Activated naive CD8-positive, alpha-beta T cell treated with anti-CD3 and anti-CD28 coated beads for 36 hours (primary cell): Measurements from ENCODE around the gene DPEP1. TPM values are rescaled to one million over a fixed set of nuclear protein-coding genes. Genes with fewer than 3 reads are reported as not detected.
"Not testable (repeated sequence)": the region's sequence is repeated elsewhere in the genome, so short reads cannot be mapped to it uniquely, and the experiment has no call there.

Experiments
- DNase-seq: peaks from one replicate; pipeline ENCODE4 v3.0.0; 2021
- H3K27ac Mint-ChIP-seq: one replicate; pipeline ENCODE4 v1.8.0; 2022; ENCODE audit warnings: mild to moderate bottlenecking, moderate library complexity, mixed read lengths
- H3K27me3 Mint-ChIP-seq: one replicate; pipeline ENCODE4 v1.8.0; 2022; ENCODE audit warnings: mild to moderate bottlenecking, mixed read lengths
- H3K36me3 Mint-ChIP-seq: one replicate; pipeline ENCODE4 v1.8.0; 2021; ENCODE audit warnings: mild to moderate bottlenecking, mixed read lengths
- H3K4me1 Mint-ChIP-seq: one replicate; pipeline ENCODE4 v1.8.0; 2021; ENCODE audit warnings: mixed read lengths
- H3K4me3 Mint-ChIP-seq: one replicate; pipeline ENCODE4 v1.8.0; 2022; ENCODE audit warnings: mild to moderate bottlenecking, moderate library complexity, mixed read lengths
- H3K9me3 Mint-ChIP-seq: one replicate; pipeline ENCODE4 v1.8.0; 2022; ENCODE audit warnings: mixed read lengths
- total RNA-seq, 2 experiments: library from RNA; stranded (reverse); gene quantifications; one replicate each; pipeline ENCODE4 v1.2.3, GENCODE V29; 2021

Gene DPEP1
- total RNA-seq, 2 experiments from 2014 or later: 0.16 TPM; not detected in 1

DNA sequence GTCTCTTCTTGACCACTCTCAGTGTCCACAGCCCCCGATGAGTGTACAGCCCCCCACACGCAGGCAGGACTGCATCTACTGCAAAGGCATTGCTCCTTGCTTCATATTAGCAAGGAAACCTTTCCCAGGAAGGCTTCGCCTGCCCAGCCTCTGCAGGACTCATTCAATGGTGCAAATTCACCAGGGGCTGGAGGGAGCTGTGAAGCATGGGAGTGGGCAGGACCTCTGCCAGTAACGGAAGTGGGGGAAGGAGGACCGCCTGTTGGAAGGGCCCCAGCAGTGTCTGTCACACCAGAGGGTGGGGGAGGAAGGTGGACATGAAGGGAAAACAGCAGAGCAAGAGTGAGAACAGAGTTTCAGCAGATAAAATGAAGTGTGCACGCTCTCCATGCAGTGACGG is 46.7 kb downstream of the DPEP1 start:
- Mint-ChIP-seq H3K27ac (no peak overlapping the region), H3K36me3 (peaks cover 43% of the 10 kb centered on the region), H3K27me3 (no peaks in the 10 kb centered on the region), H3K4me3 (no peak overlapping the region), H3K9me3 (no peaks in the 10 kb centered on the region), H3K4me1 (peaks cover 20% of the 10 kb centered on the region)
- DNase-seq: no peak

DNA sequence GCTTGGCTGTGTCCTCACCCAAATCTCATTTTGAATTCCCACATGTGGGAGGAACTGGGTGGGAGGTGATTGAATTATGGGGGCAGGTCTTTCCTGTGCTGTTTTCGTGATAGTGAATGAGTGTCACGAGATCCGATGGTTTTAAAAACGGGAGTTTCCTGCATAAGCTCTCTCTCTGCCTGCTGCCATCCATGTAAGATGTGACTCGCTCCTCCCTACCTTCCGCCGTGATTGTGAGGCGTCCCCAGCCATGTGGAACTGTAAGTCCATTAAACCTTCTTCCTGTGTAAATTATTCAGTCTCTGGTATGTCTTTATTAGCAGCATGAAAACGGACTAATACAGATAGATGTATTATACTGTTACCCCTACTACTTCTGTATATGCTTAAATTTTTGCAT is 47.8 kb downstream of the DPEP1 start:
- H3K4me3 Mint-ChIP-seq: no peak overlapping the region
- no peaks in the 10 kb centered on the region for H3K9me3 Mint-ChIP-seq
- peaks cover 45% of the 10 kb centered on the region for H3K36me3 Mint-ChIP-seq
- H3K4me1 Mint-ChIP-seq: peaks cover 16% of the 10 kb centered on the region
- no peaks in the 10 kb centered on the region for H3K27me3 Mint-ChIP-seq
- no peak overlapping the region for H3K27ac Mint-ChIP-seq
- no peak for DNase-seq

DNA sequence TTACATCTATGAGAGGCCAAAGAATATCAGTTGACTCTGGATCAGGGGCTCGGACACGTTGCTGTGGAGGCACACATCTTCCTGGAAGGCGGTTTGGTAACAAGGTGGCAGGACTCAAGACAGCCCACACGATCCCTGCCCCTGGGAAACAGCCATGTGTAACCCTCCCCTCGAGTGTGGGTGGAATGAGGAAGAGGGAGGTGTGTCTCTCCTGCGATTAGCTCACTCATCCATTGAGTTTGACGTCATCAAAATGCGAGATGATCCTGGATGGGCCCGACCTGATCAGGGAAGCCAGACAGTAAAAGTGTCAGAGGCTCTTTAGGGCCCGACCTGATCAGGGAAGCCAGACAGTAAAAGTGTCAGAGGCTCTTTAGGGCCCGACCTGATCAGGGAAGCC is 50.8 kb downstream of the DPEP1 start:
- Mint-ChIP-seq H3K36me3 (peaks cover 45% of the 10 kb centered on the region), H3K4me1 (peaks cover 12% of the 10 kb centered on the region)
- H3K4me3 Mint-ChIP-seq, DNase-seq, H3K27ac Mint-ChIP-seq, H3K9me3 Mint-ChIP-seq, H3K27me3 Mint-ChIP-seq: not testable (repeated sequence)

DNA sequence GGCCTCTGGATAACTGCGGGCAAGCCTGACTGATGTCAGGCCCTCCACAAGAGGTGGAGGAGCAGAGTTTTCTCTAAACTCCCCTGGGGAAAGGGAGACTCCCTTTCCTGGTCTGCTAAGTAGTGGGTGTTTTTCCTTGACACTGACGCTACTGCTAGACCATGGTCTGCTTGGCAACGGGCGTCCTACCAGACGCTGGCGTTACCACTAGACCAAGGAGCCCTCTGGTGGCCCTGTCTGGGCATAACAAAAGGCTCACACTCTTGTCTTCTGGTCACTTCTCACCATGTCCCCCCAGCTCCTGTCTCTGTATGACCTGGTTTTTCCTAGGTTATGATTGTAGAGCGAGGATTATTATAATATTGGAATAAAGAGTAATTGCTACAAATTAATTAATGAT is 53.6 kb downstream of the DPEP1 start:
- Mint-ChIP-seq H3K4me1 (peaks cover 14% of the 10 kb centered on the region), H3K36me3 (peaks cover 25% of the 10 kb centered on the region)
- H3K4me3 Mint-ChIP-seq, H3K9me3 Mint-ChIP-seq, H3K27ac Mint-ChIP-seq, H3K27me3 Mint-ChIP-seq: not testable (repeated sequence)
- peak; percentile 22 for DNase-seq

DNA sequence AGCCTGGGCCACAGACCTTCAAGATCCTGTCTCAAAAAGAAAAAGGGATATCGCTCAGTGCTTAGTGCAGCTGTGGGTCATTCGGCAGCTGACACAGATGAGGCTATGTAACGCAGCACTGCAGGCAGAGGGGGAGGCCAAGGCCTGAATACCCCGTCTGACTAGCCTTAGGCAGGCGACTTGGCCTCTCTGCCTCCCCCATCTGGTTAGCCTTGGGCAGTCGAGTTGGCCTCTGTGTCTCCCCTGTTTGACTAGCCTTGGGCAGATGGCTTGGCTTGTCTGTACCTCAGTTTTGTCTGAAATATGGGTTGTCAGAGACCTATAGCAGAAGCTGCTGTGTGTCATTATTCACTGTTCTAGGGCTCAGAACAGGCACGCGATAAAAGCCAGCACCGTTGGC is 54.2 kb downstream of the DPEP1 start:
- Mint-ChIP-seq H3K9me3 (no peaks in the 10 kb centered on the region), H3K4me1 (peaks cover 14% of the 10 kb centered on the region), H3K4me3 (no peak overlapping the region), H3K27ac (no peak overlapping the region), H3K36me3 (peaks cover 21% of the 10 kb centered on the region), H3K27me3 (no peaks in the 10 kb centered on the region)
- DNase-seq: no peak

DNA sequence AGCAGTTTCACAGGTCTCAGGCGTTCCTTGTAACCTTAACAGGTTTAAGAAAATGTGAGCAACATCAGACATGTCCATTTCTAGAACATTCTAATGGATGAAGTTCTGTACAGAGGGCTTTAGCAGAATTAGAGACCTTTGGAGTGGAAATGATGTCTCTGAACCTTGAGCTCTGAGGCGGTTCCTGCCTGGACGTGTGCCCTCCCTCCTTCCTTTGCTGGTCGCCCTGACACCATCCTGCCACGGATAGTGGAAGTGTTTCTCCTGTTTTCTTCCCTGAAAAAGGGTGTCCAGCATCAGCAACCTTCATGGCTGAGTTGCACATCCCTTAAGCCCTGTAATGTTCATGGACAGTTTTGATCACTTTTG is 55.3 kb downstream of the DPEP1 start:
- H3K27ac Mint-ChIP-seq: no peak overlapping the region
- H3K4me3 Mint-ChIP-seq: no peak overlapping the region
- no peaks in the 10 kb centered on the region for H3K27me3 Mint-ChIP-seq
- no peaks in the 10 kb centered on the region for H3K9me3 Mint-ChIP-seq
- peaks cover 14% of the 10 kb centered on the region for H3K4me1 Mint-ChIP-seq
- no peak for DNase-seq
- H3K36me3 Mint-ChIP-seq: peaks cover 12% of the 10 kb centered on the region

DNA sequence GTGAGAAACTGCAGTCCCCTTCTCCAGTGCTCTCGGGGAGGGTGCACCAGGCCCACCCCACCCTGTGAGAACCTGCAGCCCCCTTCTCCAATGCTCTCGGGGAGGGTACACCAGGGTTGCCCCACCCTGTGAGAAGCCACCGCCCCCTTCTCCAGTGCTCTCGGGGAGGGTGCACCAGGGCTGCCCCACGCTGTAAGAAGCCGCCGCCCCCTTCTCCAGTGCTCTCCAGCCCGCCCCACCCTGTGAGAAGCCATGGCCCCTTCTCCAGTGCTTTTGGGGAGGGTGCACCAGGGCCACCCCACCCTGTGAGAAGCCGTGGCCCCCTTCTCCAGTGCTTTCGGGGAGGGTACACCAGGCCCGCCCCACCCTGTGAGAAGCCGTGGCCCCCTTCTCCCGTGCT is 56.3 kb downstream of the DPEP1 start:
- no peak for DNase-seq
- H3K9me3 Mint-ChIP-seq: no peaks in the 10 kb centered on the region
- no peak overlapping the region for H3K4me3 Mint-ChIP-seq
- H3K4me1 Mint-ChIP-seq: peaks cover 14% of the 10 kb centered on the region
- no peak overlapping the region for H3K27ac Mint-ChIP-seq
- H3K36me3 Mint-ChIP-seq: peaks cover 8% of the 10 kb centered on the region
- H3K27me3 Mint-ChIP-seq: no peaks in the 10 kb centered on the region

DNA sequence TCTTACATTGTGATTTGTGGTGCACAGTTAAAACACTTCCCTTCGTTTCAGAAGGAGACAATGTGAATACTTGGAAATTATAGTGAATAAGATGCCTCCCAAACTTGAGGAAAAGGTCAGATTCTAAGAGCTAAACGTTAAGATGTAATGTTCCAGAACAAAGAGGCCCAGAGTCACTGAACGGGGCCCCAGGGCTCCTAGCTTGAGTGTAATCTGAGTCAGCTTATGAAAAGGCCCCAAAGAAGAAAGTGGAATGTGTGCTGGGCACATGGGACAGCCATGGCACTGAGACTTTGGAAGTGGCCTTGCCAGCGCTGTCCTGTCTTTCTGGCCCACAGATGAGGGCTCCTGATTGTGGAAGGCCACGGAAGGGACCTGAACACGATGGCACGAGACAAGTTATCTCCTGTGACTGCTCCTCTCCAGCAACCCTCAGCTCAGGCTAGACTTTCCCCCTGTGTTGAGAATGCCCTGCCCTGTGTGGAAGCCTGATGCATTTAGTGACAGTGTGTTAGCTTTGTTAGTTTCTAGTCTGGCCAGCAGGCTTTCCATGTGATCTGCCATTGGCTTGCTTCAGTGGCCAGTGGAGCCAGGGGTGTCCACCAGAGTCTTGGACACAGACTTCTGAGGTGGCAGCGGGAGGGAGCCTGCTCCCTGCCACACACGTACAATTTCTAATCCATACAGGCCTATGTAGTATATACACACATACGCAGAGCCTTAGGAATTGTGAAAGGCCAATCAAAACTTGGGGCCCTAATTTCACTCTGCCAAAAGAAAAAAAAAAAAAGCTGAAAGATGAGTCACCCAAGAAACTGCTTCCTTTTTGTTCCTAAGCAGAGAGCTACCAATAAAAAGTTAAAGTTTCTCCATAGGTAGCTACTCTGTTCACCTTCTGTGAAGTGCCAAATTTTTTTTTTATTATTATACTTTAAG is 57.3 kb downstream of the DPEP1 start:
- Mint-ChIP-seq H3K4me1 (peaks cover 14% of the 10 kb centered on the region), H3K4me3 (no peak overlapping the region), H3K9me3 (no peaks in the 10 kb centered on the region), H3K36me3 (peaks cover 10% of the 10 kb centered on the region), H3K27me3 (no peaks in the 10 kb centered on the region), H3K27ac (no peak overlapping the region)
- DNase-seq: no peak

DNA sequence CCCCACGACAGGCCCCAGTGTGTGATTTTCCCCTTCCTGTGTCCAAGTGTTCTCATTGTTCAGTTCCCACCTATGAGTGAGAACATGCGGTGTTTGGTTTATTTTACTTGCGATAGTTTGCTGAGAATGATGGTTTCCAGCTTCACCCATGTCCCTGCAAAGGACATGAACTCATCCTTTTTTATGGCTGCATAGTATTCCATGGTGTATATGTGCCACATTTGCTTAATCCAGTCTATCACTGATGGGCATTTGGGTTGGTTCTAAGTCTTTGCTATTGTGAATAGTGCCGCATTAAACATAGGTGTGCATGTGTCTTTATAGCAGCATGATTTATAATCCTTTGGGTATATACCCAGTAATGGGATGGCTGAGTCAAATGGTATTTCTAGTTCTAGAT is 58.1 kb downstream of the DPEP1 start:
- DNase-seq, H3K36me3 Mint-ChIP-seq, H3K4me3 Mint-ChIP-seq, H3K27ac Mint-ChIP-seq, H3K27me3 Mint-ChIP-seq, H3K9me3 Mint-ChIP-seq: not testable (repeated sequence)
- peaks cover 14% of the 10 kb centered on the region for H3K4me1 Mint-ChIP-seq

DNA sequence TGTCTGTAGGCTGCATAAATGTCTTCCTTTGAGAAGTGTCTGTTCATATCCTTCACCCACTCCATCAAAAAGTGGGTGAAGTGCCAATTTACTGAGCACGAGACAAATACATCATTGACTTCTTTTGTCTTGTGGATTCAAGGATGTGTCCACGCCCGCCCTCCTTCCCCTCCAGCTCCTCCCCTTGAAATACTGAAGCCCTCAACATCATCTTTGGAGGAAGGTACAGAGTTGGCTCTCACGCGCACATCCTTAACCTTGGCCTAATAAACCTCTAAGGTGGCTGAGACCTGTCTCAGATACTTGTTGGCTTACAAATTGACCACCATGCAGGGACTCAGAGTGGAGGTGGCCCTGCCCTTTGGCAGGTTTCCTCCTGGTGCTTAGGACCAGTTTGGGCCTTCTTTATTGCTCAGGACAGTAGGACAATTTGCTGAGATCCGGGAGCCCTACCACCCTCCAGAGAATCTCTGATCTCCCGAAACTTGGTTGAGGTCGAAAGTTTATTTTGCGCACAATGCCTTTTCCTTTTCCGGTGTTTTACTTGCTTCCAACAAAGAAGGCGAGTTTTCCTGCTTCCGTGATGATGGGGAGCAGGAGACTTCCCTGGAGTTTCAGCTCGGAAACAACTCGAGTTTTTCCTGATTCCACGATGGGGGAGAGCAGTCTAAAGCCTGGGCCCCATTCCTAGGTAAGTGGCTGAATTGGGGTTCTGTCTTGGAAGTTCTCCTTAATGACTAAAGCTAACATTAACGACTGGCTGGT is 58.9 kb downstream of the DPEP1 start:
- H3K27me3 Mint-ChIP-seq: no peaks in the 10 kb centered on the region
- H3K36me3 Mint-ChIP-seq: peaks cover 4% of the 10 kb centered on the region
- no peak for DNase-seq
- H3K4me3 Mint-ChIP-seq: no peak overlapping the region
- H3K27ac Mint-ChIP-seq: no peak overlapping the region
- H3K9me3 Mint-ChIP-seq: no peaks in the 10 kb centered on the region
- H3K4me1 Mint-ChIP-seq: peaks cover 14% of the 10 kb centered on the region

DNA sequence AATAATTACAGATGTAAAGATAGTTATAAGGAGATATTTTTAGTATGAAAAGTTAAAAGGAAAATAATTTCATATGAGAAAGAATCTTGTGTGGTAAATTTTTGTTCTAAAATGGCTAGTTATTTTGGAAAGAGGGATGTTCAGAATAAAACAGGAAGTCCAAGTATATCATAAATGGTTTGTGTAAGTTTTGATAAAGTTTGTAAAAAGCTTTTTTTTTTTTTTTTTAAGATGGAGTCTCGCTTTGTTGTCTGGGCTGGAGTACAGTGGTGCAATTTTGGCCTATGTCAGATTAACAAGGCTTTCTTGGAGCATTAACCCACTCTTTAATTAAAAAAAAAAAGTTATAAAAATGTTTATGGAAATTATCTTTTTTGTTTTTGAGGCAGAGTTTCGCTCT is 64.8 kb downstream of the DPEP1 start:
- Mint-ChIP-seq H3K36me3 (peaks cover 1% of the 10 kb centered on the region), H3K27ac (no peak overlapping the region), H3K9me3 (no peaks in the 10 kb centered on the region), H3K4me1 (no peaks in the 10 kb centered on the region), H3K4me3 (no peak overlapping the region), H3K27me3 (no peaks in the 10 kb centered on the region)
- DNase-seq: no peak

DNA sequence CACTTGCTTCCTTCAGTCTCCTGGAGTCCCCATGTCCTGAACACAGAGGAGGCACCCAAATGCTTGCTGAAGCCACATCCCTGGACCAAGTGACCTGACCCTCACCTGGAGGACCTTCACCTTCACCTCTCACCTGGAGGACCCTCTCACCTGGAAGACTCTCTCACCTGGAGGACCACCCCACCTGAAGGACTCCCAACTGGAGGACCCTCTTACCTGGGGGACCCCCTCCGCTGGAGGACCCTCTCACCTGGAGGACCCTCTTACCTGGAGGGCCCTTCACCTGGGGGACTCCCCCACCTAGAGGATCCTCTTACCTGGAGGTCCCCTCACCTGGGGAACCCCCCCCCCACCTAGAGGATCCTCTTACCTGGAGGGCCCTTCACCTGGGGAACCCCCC is 72.5 kb downstream of the DPEP1 start:
- DNase-seq: no peak
- Mint-ChIP-seq H3K27me3 (no peaks in the 10 kb centered on the region), H3K9me3 (peaks cover 2% of the 10 kb centered on the region), H3K4me1 (peaks cover 14% of the 10 kb centered on the region), H3K27ac (no peak overlapping the region), H3K36me3 (peaks cover 24% of the 10 kb centered on the region), H3K4me3 (peak overlapping the region; percentile 22)

DNA sequence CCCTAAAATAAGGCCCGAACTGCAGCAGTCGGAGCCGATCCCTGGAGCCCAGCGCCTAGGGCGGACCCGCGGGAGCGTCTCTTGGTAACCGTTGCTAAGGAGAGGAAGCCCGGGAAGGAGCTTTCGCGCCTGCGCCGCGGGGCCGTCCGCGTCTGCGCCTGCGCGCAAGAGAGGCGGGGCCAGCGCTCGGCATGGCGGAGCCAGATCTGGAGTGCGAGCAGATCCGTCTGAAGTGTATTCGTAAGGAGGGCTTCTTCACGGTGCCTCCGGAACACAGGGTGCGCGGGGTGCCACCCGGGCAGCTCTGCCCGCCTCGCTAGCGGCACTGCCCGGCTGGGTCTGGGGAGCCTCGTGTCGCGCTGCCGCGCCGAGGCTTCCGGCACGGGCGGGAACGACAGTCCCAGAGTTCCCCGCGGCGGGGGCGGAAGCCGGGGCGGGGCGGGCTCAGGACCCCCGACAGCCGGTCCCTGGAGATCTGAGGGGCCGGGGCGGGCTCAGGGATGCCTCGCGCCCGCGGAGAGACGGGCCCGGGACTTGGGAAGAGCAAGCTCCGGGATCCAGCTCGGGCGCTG is 73.2 kb downstream of the DPEP1 start, which contains the start of gene CDK10:
CDK10 (plus strand) TSS at position 170 of the 572 bp plus-strand sequence; CDS start at position 192, 22 bp downstream.
- H3K36me3 Mint-ChIP-seq: peaks cover 24% of the 10 kb centered on the region
- peak; percentile 94 for DNase-seq
- peaks cover 2% of the 10 kb centered on the region for H3K9me3 Mint-ChIP-seq
- peaks cover 14% of the 10 kb centered on the region for H3K4me1 Mint-ChIP-seq
- peak within 1 kb of the TSS; percentile 91 for H3K4me3 Mint-ChIP-seq
- no peaks in the 10 kb centered on the region for H3K27me3 Mint-ChIP-seq
- H3K27ac Mint-ChIP-seq: peak within 1 kb of the TSS; percentile 94

DNA sequence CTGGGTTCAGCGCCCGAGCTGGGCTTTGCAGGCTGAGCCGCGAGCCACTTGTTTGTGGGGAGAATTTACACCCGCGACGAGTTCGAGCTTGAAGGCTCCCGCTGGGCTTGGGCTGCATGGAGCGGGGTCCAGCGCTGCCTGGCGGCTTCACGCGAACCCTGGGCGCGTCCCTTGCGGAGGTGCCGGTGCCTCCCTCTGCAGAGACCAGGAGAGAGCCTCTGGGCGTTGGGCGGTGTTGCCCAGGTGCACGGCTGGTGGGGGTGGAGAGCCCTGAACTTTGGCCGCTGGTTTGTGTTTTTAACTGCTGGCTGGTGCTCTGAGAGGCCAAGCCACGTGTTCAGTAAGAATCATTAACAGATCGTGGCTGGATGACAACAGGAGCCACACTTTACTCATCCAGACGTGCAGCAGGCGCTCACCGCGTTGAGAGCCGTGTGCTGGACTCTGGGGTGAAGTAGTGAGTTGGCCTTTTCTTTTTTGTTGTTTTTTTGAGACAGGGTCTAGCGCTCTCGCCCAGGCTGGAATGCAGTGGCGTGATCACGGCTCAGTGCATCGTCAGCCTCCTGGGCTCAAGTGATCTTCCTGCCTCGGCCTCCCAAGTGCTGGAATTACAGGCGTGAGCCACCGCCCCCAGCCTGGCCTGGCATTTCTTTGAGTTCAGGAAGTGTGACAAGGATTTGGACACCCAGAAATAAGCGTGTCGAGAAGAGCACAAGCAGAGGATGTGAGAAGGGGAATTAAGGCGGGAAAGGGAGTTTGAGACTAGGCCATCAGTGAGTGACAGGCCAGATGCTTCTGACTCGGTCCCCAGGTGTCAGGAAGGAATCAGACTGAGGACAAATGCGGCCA is 73.9 kb downstream of the DPEP1 start:
- H3K36me3 Mint-ChIP-seq: peaks cover 24% of the 10 kb centered on the region
- H3K4me3 Mint-ChIP-seq: peak overlapping the region; percentile 91
- no peak for DNase-seq
- peaks cover 14% of the 10 kb centered on the region for H3K4me1 Mint-ChIP-seq
- peak overlapping the region; percentile 85 for H3K27ac Mint-ChIP-seq
- peaks cover 2% of the 10 kb centered on the region for H3K9me3 Mint-ChIP-seq
- H3K27me3 Mint-ChIP-seq: no peaks in the 10 kb centered on the region
